Liver (tissue), 9 donors: ENCODE results near the gene NFKB2. TPM values are rescaled to one million over a fixed set of nuclear protein-coding genes. Genes with fewer than 3 reads are reported as not detected.

Experiments
- DNase-seq: peaks from one replicate; pipeline ENCODE4 v3.0.0-alpha.2; 2017; ENCODE audit warnings: low spot score
- H3K27ac ChIP-seq, 2 donors: one replicate each; pipeline ENCODE4 v1.7.0; 2013; ENCODE audit warnings: inconsistent platforms in 2 of 2, low read length in 2 of 2, control low read depth in 1 of 2, low read depth in 1 of 2, mild to moderate bottlenecking in 1 of 2
- H3K27me3 ChIP-seq, 4 donors: one replicate each; pipeline versions ENCODE4 v1.6.1 to v1.7.0; 2013; ENCODE audit warnings: low read length in 3 of 4, inconsistent platforms in 1 of 4, mild to moderate bottlenecking in 1 of 4, moderate library complexity in 1 of 4; ENCODE audit not compliant: control insufficient read depth in 4 of 4, insufficient read depth in 4 of 4
- H3K36me3 ChIP-seq, 4 donors: one replicate each; pipeline versions ENCODE4 v1.6.1 to v1.7.0; 2013; ENCODE audit warnings: low read length in 3 of 4, mild to moderate bottlenecking in 3 of 4, low read depth in 1 of 4, moderate library complexity in 1 of 4; ENCODE audit not compliant: control insufficient read depth in 4 of 4, insufficient read depth in 3 of 4
- H3K4me1 ChIP-seq, 4 donors: one replicate each; pipeline versions ENCODE4 v1.6.1 to v1.7.0; 2013; ENCODE audit warnings: low read length in 3 of 4, mild to moderate bottlenecking in 3 of 4, moderate library complexity in 1 of 4; ENCODE audit not compliant: control insufficient read depth in 4 of 4, insufficient read depth in 4 of 4
- H3K4me3 ChIP-seq, 3 donors: one replicate each; pipeline versions ENCODE4 v1.6.1 to v1.7.0; 2013; ENCODE audit warnings: low read length in 3 of 3, control low read depth in 1 of 3, low read depth in 1 of 3, mild to moderate bottlenecking in 1 of 3
- H3K9ac ChIP-seq, 2 donors: one replicate each; pipeline ENCODE4 v1.7.0; 2013; ENCODE audit warnings: low read length in 2 of 2, mild to moderate bottlenecking in 2 of 2, moderate library complexity in 2 of 2, control low read depth in 1 of 2, low read depth in 1 of 2
- H3K9me3 ChIP-seq, 4 donors: one replicate each; pipeline versions ENCODE4 v1.6.1 to v1.7.0; 2013; ENCODE audit warnings: low read length in 3 of 4; ENCODE audit not compliant: control insufficient read depth in 4 of 4
- ATF3 ChIP-seq: IDR thresholded peaks from 2 replicates; pipeline ENCODE4 v1.6.1; 2016; ENCODE audit warnings: antibody characterized with exemption
- CTCF ChIP-seq: fragments of 150-350 bp; IDR thresholded peaks from 2 replicates; pipeline ENCODE4 v1.5.1; 2017; ENCODE audit warnings: improper control_type of control experiment, low read depth, low read length; ENCODE audit not compliant: missing input control
- EGR1 ChIP-seq, 2 donors: IDR thresholded peaks; 2 replicates each; pipeline ENCODE4 v1.6.1; 2016 to 2018; ENCODE audit warnings: antibody characterized with exemption in 2 of 2, low read depth in 2 of 2
- FOXA1 ChIP-seq: IDR thresholded peaks from 2 replicates; pipeline ENCODE4 v1.6.1; 2016; ENCODE audit warnings: antibody characterized with exemption
- FOXA2 ChIP-seq: IDR thresholded peaks from 2 replicates; pipeline ENCODE4 v1.6.1; 2016; ENCODE audit warnings: antibody characterized with exemption
- GABPA ChIP-seq, 2 donors: IDR thresholded peaks in 1 of 2; conservative IDR thresholded peaks in 1 of 2; 2 replicates each; pipeline ENCODE4 v1.6.1; 2016; ENCODE audit warnings: antibody characterized with exemption in 2 of 2, mild to moderate bottlenecking in 1 of 2, moderate library complexity in 1 of 2
- HNF4A ChIP-seq, 2 donors: conservative IDR thresholded peaks; 2 replicates each; pipeline ENCODE4 v1.6.1; 2016; ENCODE audit warnings: antibody characterized with exemption in 2 of 2, mild to moderate bottlenecking in 2 of 2
- HNF4G ChIP-seq: IDR thresholded peaks from 2 replicates; pipeline ENCODE4 v1.6.1; 2016; ENCODE audit warnings: antibody characterized with exemption
- JUND ChIP-seq, 2 donors: IDR thresholded peaks; 2 replicates each; pipeline ENCODE4 v1.6.1; 2016; ENCODE audit warnings: antibody characterized with exemption in 2 of 2
- NR2F2 ChIP-seq: IDR thresholded peaks from 2 replicates; pipeline ENCODE4 v1.6.1; 2016; ENCODE audit warnings: antibody characterized with exemption
- RAD21 ChIP-seq, 2 donors: IDR thresholded peaks; 2 replicates each; pipeline ENCODE4 v1.6.1; 2016; ENCODE audit warnings: antibody characterized with exemption in 2 of 2, mild to moderate bottlenecking in 2 of 2
- REST ChIP-seq: IDR thresholded peaks from 2 replicates; pipeline ENCODE4 v1.6.1; 2016; ENCODE audit warnings: antibody characterized with exemption, mild to moderate bottlenecking
- RXRA ChIP-seq, 2 donors: IDR thresholded peaks; 2 replicates each; pipeline ENCODE4 v1.6.1; 2017 to 2018; ENCODE audit warnings: antibody characterized with exemption in 2 of 2, mild to moderate bottlenecking in 1 of 2
- SP1 ChIP-seq: IDR thresholded peaks from 2 replicates; pipeline ENCODE4 v1.6.1; 2018; ENCODE audit warnings: antibody characterized with exemption, mild to moderate bottlenecking
- TAF1 ChIP-seq: conservative IDR thresholded peaks from 2 replicates; pipeline ENCODE4 v1.6.1; 2016; ENCODE audit warnings: antibody characterized with exemption, mild to moderate bottlenecking
- YY1 ChIP-seq: IDR thresholded peaks from 2 replicates; pipeline ENCODE4 v1.6.1; 2016; ENCODE audit warnings: antibody characterized with exemption, mild to moderate bottlenecking
- WGBS: extraction: QIAGEN DNeasy Blood & Tissue Kit; methylation state at CpG from one replicate; pipeline ENCODE4 v1.1.7; 2013; 5-methylcytosine and 5-hydroxymethylcytosine counted together
- polyA plus RNA-seq, 2 donors: library from polyadenylated mRNA; stranded (reverse) in 1 of 2; unstranded in 1 of 2; fragments of 200-250 nt in 1 of 2; fragments of >200 nt in 1 of 2; fragmentation: Nextera tagmentation in 1 of 2; extraction: Ambion mirVana in 1 of 2; gene quantifications; one replicate each; pipeline versions ENCODE4 v1.2.1 to v1.2.3, GENCODE V29; 2013 to 2015
- total RNA-seq, 2 donors: library from RNA; depleted of rRNA; stranded (reverse); fragments of >200 nt; gene quantifications; one replicate each; pipeline ENCODE4 v1.2.3, GENCODE V29; 2014
- TF ChIP-seq, protein P1 (sequence below): IDR thresholded peaks from 2 replicates; pipeline ENCODE4 v1.6.1; 2016; ENCODE audit warnings: antibody characterized with exemption
- TF ChIP-seq, protein P2 (sequence below): IDR thresholded peaks from 2 replicates; pipeline ENCODE4 v1.6.1; 2016; ENCODE audit warnings: antibody characterized with exemption
- donor health status: healthy.
- donor health status: healthy.
- donor health status: healthy.
- donor health status: healthy.
- donor health status: healthy.

The NFKB2 gene
- total and polyA plus RNA-seq, 4 donors: 1.8 to 8.5 (median 7.1) TPM

GRCh38 chr10:102394079-102394800 is 1.3 kb upstream of the NFKB2 start:
- H3K36me3 ChIP-seq: peaks cover 0 to 8% (median 1%) of the 10 kb centered on the region in 4 donors
- peak; percentile 52 for TF ChIP-seq NR2F2
- TF ChIP-seq, protein P1, sequence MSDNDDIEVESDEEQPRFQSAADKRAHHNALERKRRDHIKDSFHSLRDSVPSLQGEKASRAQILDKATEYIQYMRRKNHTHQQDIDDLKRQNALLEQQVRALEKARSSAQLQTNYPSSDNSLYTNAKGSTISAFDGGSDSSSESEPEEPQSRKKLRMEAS: peak; percentile 71
- no peak for TF ChIP-seq CTCF
- peak in 1 of 2 donors; percentile 29 for TF ChIP-seq RXRA (IDR thresholded peaks at IDR 0.05)
- peak; percentile 84 to 86 for TF ChIP-seq RAD21 (IDR thresholded peaks at IDR 0.05)
- TF ChIP-seq ATF3: no peak
- TF ChIP-seq TAF1: peak; percentile 83
- no peak for TF ChIP-seq HNF4G
- peak; percentile 23 to 54 for TF ChIP-seq JUND (IDR thresholded peaks at IDR 0.05)
- peak; percentile 66 to 78 for TF ChIP-seq EGR1 (IDR thresholded peaks at IDR 0.05; ENCODE audit: low read depth in 2 of 2)
- peak in 1 of 2 donors; percentile 67 for TF ChIP-seq GABPA (IDR thresholded peaks at IDR 0.05 in 1 of 2, conservative IDR thresholded peaks at IDR 0.05 in 1 of 2)
- peak; percentile 5 to 12 for TF ChIP-seq HNF4A (conservative IDR thresholded peaks at IDR 0.05)
- TF ChIP-seq YY1: peak; percentile 80
- TF ChIP-seq FOXA1: no peak
- TF ChIP-seq FOXA2: no peak
- peak; percentile 66 for TF ChIP-seq SP1
- peak; percentile 53 for TF ChIP-seq REST
- TF ChIP-seq, protein P2, sequence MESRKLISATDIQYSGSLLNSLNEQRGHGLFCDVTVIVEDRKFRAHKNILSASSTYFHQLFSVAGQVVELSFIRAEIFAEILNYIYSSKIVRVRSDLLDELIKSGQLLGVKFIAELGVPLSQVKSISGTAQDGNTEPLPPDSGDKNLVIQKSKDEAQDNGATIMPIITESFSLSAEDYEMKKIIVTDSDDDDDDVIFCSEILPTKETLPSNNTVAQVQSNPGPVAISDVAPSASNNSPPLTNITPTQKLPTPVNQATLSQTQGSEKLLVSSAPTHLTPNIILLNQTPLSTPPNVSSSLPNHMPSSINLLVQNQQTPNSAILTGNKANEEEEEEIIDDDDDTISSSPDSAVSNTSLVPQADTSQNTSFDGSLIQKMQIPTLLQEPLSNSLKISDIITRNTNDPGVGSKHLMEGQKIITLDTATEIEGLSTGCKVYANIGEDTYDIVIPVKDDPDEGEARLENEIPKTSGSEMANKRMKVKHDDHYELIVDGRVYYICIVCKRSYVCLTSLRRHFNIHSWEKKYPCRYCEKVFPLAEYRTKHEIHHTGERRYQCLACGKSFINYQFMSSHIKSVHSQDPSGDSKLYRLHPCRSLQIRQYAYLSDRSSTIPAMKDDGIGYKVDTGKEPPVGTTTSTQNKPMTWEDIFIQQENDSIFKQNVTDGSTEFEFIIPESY: no peak
- no peaks in the 10 kb centered on the region for H3K27me3 ChIP-seq
- H3K9me3 ChIP-seq: no peaks in the 10 kb centered on the region
- under 1% methylated on average over 71 of the region's 71 CpGs for WGBS
- H3K4me3 ChIP-seq: peak overlapping the region; percentile 84 to 92 (median 87)
- DNase-seq: peak; percentile 90
- peak overlapping the region; percentile 57 to 82 for H3K9ac ChIP-seq
- H3K4me1 ChIP-seq: peaks cover 11 to 30% (median 15%) of the 10 kb centered on the region in 4 donors
- peak overlapping the region; percentile 96 to 99 for H3K27ac ChIP-seq
